HEK293 (cell line): ENCODE measurements around the gene PPFIA4.

ENCODE experiments used
- BCL11B ChIP-seq: fragments of 450-650 bp; formaldehyde crosslinking; IDR thresholded peaks from 2 replicates; pipeline ENCODE4 v1.5.1; 2016; ENCODE audit warnings: low read depth, missing biosample characterization, missing genetic modification characterization
- GLIS1 ChIP-seq: fragments of 450-650 bp; formaldehyde crosslinking; IDR thresholded peaks from 2 replicates; pipeline ENCODE4 v1.5.1; 2016; ENCODE audit warnings: missing biosample characterization, missing genetic modification characterization
- GLIS2 ChIP-seq: fragments of 450-650 bp; formaldehyde crosslinking; IDR thresholded peaks from 2 replicates; pipeline ENCODE4 v1.5.1; 2016; ENCODE audit warnings: missing biosample characterization, missing genetic modification characterization
- HOXC10 ChIP-seq: sonication (generic); formaldehyde crosslinking; IDR thresholded peaks from 2 replicates; pipeline ENCODE4 v1.8.1; 2023; ENCODE audit warnings: mild to moderate bottlenecking, missing genetic modification reagents
- ZBTB17 ChIP-seq: fragments of 450-650 bp; formaldehyde crosslinking; IDR thresholded peaks from 2 replicates; pipeline ENCODE4 v1.5.1; 2016; ENCODE audit warnings: missing biosample characterization, missing genetic modification characterization
- ZBTB20 ChIP-seq: fragments of 450-650 bp; formaldehyde crosslinking; IDR thresholded peaks from 2 replicates; pipeline ENCODE4 v1.5.1; 2016; ENCODE audit warnings: missing biosample characterization, missing genetic modification characterization
- ZBTB48 ChIP-seq: fragments of 450-650 bp; formaldehyde crosslinking; IDR thresholded peaks from 2 replicates; pipeline ENCODE4 v1.5.1; 2016; ENCODE audit warnings: missing biosample characterization, missing genetic modification characterization
- ZBTB8A ChIP-seq: fragments of 450-650 bp; formaldehyde crosslinking; IDR thresholded peaks from 2 replicates; pipeline ENCODE4 v1.5.1; 2016; ENCODE audit warnings: missing biosample characterization, missing genetic modification characterization
- ZFP37 ChIP-seq: fragments of 450-650 bp; formaldehyde crosslinking; IDR thresholded peaks from 2 replicates; pipeline ENCODE4 v1.5.1; 2016; ENCODE audit warnings: missing biosample characterization, missing genetic modification characterization
- ZNF140 ChIP-seq: fragments of 450-650 bp; formaldehyde crosslinking; IDR thresholded peaks from 2 replicates; pipeline ENCODE4 v1.5.1; 2016; ENCODE audit warnings: missing biosample characterization, missing genetic modification characterization
- ZNF155 ChIP-seq: fragments of 450-650 bp; formaldehyde crosslinking; IDR thresholded peaks from 2 replicates; pipeline ENCODE4 v1.5.1; 2016; ENCODE audit warnings: missing biosample characterization, missing genetic modification characterization
- ZNF184 ChIP-seq: fragments of 450-650 bp; IDR thresholded peaks from 2 replicates; pipeline ENCODE4 v1.5.1; 2018; ENCODE audit warnings: missing biosample characterization, mild to moderate bottlenecking, missing genetic modification characterization
- ZNF211 ChIP-seq: fragments of 450-650 bp; formaldehyde crosslinking; IDR thresholded peaks from 2 replicates; pipeline ENCODE4 v1.5.1; 2016; ENCODE audit warnings: low read depth, missing biosample characterization, missing genetic modification characterization
- ZNF24 ChIP-seq: fragments of 450-650 bp; formaldehyde crosslinking; IDR thresholded peaks from 2 replicates; pipeline ENCODE4 v1.5.1; 2016; ENCODE audit warnings: missing biosample characterization, missing genetic modification characterization
- ZNF335 ChIP-seq: fragments of 450-650 bp; formaldehyde crosslinking; conservative IDR thresholded peaks from 2 replicates; pipeline ENCODE4 v1.5.1; 2016; ENCODE audit warnings: missing biosample characterization, missing genetic modification characterization
- ZNF341 ChIP-seq: fragments of 450-650 bp; formaldehyde crosslinking; IDR thresholded peaks from 2 replicates; pipeline ENCODE4; 2016; ENCODE audit warnings: low read depth, missing biosample characterization, missing genetic modification characterization
- ZNF350 ChIP-seq: fragments of 450-650 bp; formaldehyde crosslinking; IDR thresholded peaks from 2 replicates; pipeline ENCODE4 v1.5.0; 2017; ENCODE audit warnings: missing biosample characterization, mild to moderate bottlenecking, missing genetic modification characterization
- TF ChIP-seq, protein P1 (sequence below): fragments of 450-650 bp; formaldehyde crosslinking; IDR thresholded peaks from 2 replicates; pipeline ENCODE4 v1.5.1; 2016; ENCODE audit warnings: missing biosample characterization, missing genetic modification characterization
- TF ChIP-seq, protein P2 (sequence below): fragments of 450-650 bp; formaldehyde crosslinking; IDR thresholded peaks from 2 replicates; pipeline ENCODE4 v1.5.1; 2016; ENCODE audit warnings: missing biosample characterization, missing genetic modification characterization
- TF ChIP-seq, protein P3 (sequence below): fragments of 450-650 bp; formaldehyde crosslinking; conservative IDR thresholded peaks from 2 replicates; pipeline ENCODE4 v1.5.1; 2016; ENCODE audit warnings: low read depth, missing biosample characterization, missing genetic modification characterization
- TF ChIP-seq, protein P4 (sequence below): fragments of 450-650 bp; formaldehyde crosslinking; IDR thresholded peaks from 2 replicates; pipeline ENCODE4 v1.5.1; 2017; ENCODE audit warnings: missing biosample characterization, mild to moderate bottlenecking, missing genetic modification characterization, moderate library complexity
- TF ChIP-seq, protein P5 (sequence below): fragments of 450-650 bp; formaldehyde crosslinking; IDR thresholded peaks from 2 replicates; pipeline ENCODE4 v1.5.1; 2017; ENCODE audit warnings: missing biosample characterization, missing genetic modification characterization

Gene PPFIA4

DNA sequence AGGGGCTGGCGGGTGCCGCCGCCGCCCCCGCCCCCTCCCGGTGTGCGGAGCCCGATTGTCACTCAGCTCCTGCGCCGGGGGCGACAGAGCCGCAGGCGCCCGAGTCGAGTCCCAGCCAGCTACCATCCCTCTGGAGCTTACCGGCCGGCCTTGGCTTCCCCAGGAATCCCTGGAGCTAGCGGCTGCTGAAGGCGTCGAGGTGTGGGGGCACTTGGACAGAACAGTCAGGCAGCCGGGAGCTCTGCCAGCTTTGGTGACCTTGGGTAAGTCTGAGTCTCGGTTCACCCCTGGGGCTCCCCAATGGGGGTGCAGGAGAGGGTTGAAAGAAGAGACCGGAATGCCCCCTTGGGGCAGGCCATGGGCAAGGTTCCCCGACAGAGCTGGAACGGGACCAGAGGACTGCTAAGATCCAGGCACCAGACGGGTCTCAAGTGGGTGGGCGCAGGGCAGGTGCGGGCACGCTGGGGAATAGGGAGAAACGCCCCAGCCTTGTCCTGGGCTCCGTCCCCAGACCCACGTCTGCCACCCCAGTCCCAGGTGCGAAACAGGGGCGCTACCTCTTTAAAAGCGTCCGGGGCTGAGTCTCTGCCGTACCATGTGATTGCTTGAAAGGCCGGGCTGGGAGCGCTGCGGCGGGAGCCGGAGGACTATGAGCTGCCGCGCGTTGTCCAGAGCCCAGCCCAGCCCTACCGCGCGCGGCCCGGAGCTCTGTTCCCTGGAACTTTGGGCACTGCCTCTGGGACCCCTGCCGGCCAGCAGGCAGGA, 101.6 kb downstream of the PPFIA4 start, which contains the start of gene ADORA1 (continued):
- TF ChIP-seq, protein P1, sequence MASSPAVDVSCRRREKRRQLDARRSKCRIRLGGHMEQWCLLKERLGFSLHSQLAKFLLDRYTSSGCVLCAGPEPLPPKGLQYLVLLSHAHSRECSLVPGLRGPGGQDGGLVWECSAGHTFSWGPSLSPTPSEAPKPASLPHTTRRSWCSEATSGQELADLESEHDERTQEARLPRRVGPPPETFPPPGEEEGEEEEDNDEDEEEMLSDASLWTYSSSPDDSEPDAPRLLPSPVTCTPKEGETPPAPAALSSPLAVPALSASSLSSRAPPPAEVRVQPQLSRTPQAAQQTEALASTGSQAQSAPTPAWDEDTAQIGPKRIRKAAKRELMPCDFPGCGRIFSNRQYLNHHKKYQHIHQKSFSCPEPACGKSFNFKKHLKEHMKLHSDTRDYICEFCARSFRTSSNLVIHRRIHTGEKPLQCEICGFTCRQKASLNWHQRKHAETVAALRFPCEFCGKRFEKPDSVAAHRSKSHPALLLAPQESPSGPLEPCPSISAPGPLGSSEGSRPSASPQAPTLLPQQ, result no peak
- TF ChIP-seq ZBTB8A (tag by site-specific recombination), result peak; percentile 57; the same call in 1 of the 2 replicates
- TF ChIP-seq ZBTB17, result peak; percentile 26; the same call in 1 of the 2 replicates
- TF ChIP-seq ZNF211 (tag by site-specific recombination), result no peak
- no peak for TF ChIP-seq ZNF24 (tag by site-specific recombination)
- TF ChIP-seq, protein P2, sequence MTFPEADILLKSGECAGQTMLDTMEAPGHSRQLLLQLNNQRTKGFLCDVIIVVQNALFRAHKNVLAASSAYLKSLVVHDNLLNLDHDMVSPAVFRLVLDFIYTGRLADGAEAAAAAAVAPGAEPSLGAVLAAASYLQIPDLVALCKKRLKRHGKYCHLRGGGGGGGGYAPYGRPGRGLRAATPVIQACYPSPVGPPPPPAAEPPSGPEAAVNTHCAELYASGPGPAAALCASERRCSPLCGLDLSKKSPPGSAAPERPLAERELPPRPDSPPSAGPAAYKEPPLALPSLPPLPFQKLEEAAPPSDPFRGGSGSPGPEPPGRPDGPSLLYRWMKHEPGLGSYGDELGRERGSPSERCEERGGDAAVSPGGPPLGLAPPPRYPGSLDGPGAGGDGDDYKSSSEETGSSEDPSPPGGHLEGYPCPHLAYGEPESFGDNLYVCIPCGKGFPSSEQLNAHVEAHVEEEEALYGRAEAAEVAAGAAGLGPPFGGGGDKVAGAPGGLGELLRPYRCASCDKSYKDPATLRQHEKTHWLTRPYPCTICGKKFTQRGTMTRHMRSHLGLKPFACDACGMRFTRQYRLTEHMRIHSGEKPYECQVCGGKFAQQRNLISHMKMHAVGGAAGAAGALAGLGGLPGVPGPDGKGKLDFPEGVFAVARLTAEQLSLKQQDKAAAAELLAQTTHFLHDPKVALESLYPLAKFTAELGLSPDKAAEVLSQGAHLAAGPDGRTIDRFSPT (tag by site-specific recombination), result peak; percentile 77
- peak; percentile 50; the same call in 1 of the 2 replicates for TF ChIP-seq ZBTB20 (tag by site-specific recombination)
- TF ChIP-seq, protein P3, sequence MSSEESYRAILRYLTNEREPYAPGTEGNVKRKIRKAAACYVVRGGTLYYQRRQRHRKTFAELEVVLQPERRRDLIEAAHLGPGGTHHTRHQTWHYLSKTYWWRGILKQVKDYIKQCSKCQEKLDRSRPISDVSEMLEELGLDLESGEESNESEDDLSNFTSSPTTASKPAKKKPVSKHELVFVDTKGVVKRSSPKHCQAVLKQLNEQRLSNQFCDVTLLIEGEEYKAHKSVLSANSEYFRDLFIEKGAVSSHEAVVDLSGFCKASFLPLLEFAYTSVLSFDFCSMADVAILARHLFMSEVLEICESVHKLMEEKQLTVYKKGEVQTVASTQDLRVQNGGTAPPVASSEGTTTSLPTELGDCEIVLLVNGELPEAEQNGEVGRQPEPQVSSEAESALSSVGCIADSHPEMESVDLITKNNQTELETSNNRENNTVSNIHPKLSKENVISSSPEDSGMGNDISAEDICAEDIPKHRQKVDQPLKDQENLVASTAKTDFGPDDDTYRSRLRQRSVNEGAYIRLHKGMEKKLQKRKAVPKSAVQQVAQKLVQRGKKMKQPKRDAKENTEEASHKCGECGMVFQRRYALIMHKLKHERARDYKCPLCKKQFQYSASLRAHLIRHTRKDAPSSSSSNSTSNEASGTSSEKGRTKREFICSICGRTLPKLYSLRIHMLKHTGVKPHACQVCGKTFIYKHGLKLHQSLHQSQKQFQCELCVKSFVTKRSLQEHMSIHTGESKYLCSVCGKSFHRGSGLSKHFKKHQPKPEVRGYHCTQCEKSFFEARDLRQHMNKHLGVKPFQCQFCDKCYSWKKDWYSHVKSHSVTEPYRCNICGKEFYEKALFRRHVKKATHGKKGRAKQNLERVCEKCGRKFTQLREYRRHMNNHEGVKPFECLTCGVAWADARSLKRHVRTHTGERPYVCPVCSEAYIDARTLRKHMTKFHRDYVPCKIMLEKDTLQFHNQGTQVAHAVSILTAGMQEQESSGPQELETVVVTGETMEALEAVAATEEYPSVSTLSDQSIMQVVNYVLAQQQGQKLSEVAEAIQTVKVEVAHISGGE (tag by site-specific recombination), result 0 out of 2 replicates have a peak, but pooled peaks have one; percentile 19
- no peak for TF ChIP-seq HOXC10 (CRISPR knock-in tag)
- TF ChIP-seq ZNF155 (tag by site-specific recombination), result no peak
- TF ChIP-seq ZNF184, result no peak
- peak; percentile 87 for TF ChIP-seq ZNF335
- peak; percentile 48; the same call in 1 of the 2 replicates for TF ChIP-seq ZFP37 (tag by site-specific recombination)
- TF ChIP-seq GLIS1, result peak; percentile 34
- no peak for TF ChIP-seq BCL11B
- TF ChIP-seq ZNF350 (tag by site-specific recombination), result no peak
- peak; percentile 76 for TF ChIP-seq ZNF341
- peak; percentile 63; the same call in 1 of the 2 replicates for TF ChIP-seq ZBTB48 (tag by site-specific recombination)
- TF ChIP-seq, protein P4, sequence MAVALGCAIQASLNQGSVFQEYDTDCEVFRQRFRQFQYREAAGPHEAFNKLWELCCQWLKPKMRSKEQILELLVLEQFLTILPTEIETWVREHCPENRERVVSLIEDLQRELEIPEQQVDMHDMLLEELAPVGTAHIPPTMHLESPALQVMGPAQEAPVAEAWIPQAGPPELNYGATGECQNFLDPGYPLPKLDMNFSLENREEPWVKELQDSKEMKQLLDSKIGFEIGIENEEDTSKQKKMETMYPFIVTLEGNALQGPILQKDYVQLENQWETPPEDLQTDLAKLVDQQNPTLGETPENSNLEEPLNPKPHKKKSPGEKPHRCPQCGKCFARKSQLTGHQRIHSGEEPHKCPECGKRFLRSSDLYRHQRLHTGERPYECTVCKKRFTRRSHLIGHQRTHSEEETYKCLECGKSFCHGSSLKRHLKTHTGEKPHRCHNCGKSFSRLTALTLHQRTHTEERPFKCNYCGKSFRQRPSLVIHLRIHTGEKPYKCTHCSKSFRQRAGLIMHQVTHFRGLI (tag by site-specific recombination), result peak; percentile 96
- peak; percentile 63 for TF ChIP-seq GLIS2 (tag by site-specific recombination)
- TF ChIP-seq ZNF140 (tag by site-specific recombination), result no peak
- TF ChIP-seq, protein P5, sequence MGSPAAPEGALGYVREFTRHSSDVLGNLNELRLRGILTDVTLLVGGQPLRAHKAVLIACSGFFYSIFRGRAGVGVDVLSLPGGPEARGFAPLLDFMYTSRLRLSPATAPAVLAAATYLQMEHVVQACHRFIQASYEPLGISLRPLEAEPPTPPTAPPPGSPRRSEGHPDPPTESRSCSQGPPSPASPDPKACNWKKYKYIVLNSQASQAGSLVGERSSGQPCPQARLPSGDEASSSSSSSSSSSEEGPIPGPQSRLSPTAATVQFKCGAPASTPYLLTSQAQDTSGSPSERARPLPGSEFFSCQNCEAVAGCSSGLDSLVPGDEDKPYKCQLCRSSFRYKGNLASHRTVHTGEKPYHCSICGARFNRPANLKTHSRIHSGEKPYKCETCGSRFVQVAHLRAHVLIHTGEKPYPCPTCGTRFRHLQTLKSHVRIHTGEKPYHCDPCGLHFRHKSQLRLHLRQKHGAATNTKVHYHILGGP (tag by site-specific recombination), result peak; percentile 37; the same call in 1 of the 2 replicates
